ENCODE results near the gene TNFRSF9. TPM values are rescaled to one million over a fixed set of nuclear protein-coding genes. Genes with fewer than 3 reads are reported as not detected.

TNFRSF9 gene
- polyA plus RNA-seq, 1 donor from 2014 or later = not detected

GRCh38 chr1:7938070-7938469 is 2.6 kb downstream of the TNFRSF9 start:
- TF ChIP-seq MXI1 (conservative IDR thresholded peaks at IDR 0.05; ENCODE audit: poor library complexity, severe bottlenecking) (no peak), SMC3 (conservative IDR thresholded peaks at IDR 0.05; ENCODE audit: poor library complexity) (no peak), EP300 (conservative IDR thresholded peaks at IDR 0.05; ENCODE audit: poor library complexity, severe bottlenecking) (no peak), CTCF (IDR thresholded peaks at IDR 0.05; ENCODE audit: poor library complexity, severe bottlenecking) (no peak), REST (IDR thresholded peaks at IDR 0.05; ENCODE audit: borderline replicate concordance) (no peak), POLR2AphosphoS5 (IDR thresholded peaks at IDR 0.05) (no peak), EZH2 (IDR thresholded peaks at IDR 0.05; ENCODE audit: borderline replicate concordance, insufficient read depth, low read length, poor library complexity, severe bottlenecking) (no peak), TAF1 (IDR thresholded peaks at IDR 0.05; ENCODE audit: low read depth) (no peak), RAD21 (conservative IDR thresholded peaks at IDR 0.05) (no peak)
- H3K9me2 ChIP-seq (ENCODE audit: insufficient read depth, low read length) = no peaks in the 10 kb centered on the region
- no peak overlapping the region for H2AFZ ChIP-seq (ENCODE audit: low read depth, low read length)
- no peak overlapping the region for H3K9ac ChIP-seq (ENCODE audit: low read length)
- no peaks in the 10 kb centered on the region for H4K20me1 ChIP-seq (ENCODE audit: insufficient read depth)
- no peak overlapping the region for H3K27ac ChIP-seq (ENCODE audit: low read length)
- H3K4me3 ChIP-seq (ENCODE audit: low read length) = no peak overlapping the region
- H3K27me3 ChIP-seq (ENCODE audit: insufficient read depth, low read depth, low read length) = peaks cover 23% of the 10 kb centered on the region
- H3F3A ChIP-seq (ENCODE audit: insufficient read depth, low read length, poor library complexity, severe bottlenecking) = no peaks in the 10 kb centered on the region
- no peaks in the 10 kb centered on the region for H3K36me3 ChIP-seq (ENCODE audit: insufficient read depth, low read length)
- H3K4me2 ChIP-seq (ENCODE audit: low read length) = no peak overlapping the region
- no peaks in the 10 kb centered on the region for H3K79me2 ChIP-seq (replicated peaks; ENCODE audit: insufficient read depth, low read length)
- no peaks in the 10 kb centered on the region for H3K9me3 ChIP-seq (ENCODE audit: low read length)

GRCh38 chr1:7932524-7933138 is 8.0 kb downstream of the TNFRSF9 start:
- Histone ChIP-seq H2AFZ (ENCODE audit: low read depth, low read length) (no peak overlapping the region), H3K9ac (ENCODE audit: low read length) (no peak overlapping the region), H3K9me2 (ENCODE audit: insufficient read depth, low read length) (no peaks in the 10 kb centered on the region), H3K36me3 (ENCODE audit: insufficient read depth, low read length) (no peaks in the 10 kb centered on the region), H3F3A (ENCODE audit: insufficient read depth, low read length, poor library complexity, severe bottlenecking) (no peaks in the 10 kb centered on the region), H3K9me3 (ENCODE audit: low read length) (no peaks in the 10 kb centered on the region), H3K27me3 (ENCODE audit: insufficient read depth, low read depth, low read length) (no peaks in the 10 kb centered on the region), H3K79me2 (replicated peaks; ENCODE audit: insufficient read depth, low read length) (no peaks in the 10 kb centered on the region), H3K4me2 (ENCODE audit: low read length) (no peak overlapping the region), H4K20me1 (ENCODE audit: insufficient read depth) (no peaks in the 10 kb centered on the region), H3K4me3 (ENCODE audit: low read length) (no peak overlapping the region), H3K27ac (ENCODE audit: low read length) (no peak overlapping the region)
- no peak for TF ChIP-seq RAD21 (conservative IDR thresholded peaks at IDR 0.05)
- no peak for TF ChIP-seq TAF1 (IDR thresholded peaks at IDR 0.05; ENCODE audit: low read depth)
- TF ChIP-seq SMC3 (conservative IDR thresholded peaks at IDR 0.05; ENCODE audit: poor library complexity) = no peak
- no peak for TF ChIP-seq MXI1 (conservative IDR thresholded peaks at IDR 0.05; ENCODE audit: poor library complexity, severe bottlenecking)
- no peak for TF ChIP-seq EP300 (conservative IDR thresholded peaks at IDR 0.05; ENCODE audit: poor library complexity, severe bottlenecking)
- no peak for TF ChIP-seq REST (IDR thresholded peaks at IDR 0.05; ENCODE audit: borderline replicate concordance)
- no peak for TF ChIP-seq CTCF (IDR thresholded peaks at IDR 0.05; ENCODE audit: poor library complexity, severe bottlenecking)
- no peak for TF ChIP-seq EZH2 (IDR thresholded peaks at IDR 0.05; ENCODE audit: borderline replicate concordance, insufficient read depth, low read length, poor library complexity, severe bottlenecking)
- TF ChIP-seq POLR2AphosphoS5 (IDR thresholded peaks at IDR 0.05) = no peak
